ENCODE data around the gene CCN6.
"Not testable (repeated sequence)": the region's sequence is repeated elsewhere in the genome, so short reads cannot be mapped to it uniquely, and the experiment has no call there.

Gene CCN6

GRCh38 chr6:112051251-112051740 lies 2.6 kb upstream of the CCN6 start:
- not testable (repeated sequence) for DNase-seq (ENCODE audit: low spot score)

DNA sequence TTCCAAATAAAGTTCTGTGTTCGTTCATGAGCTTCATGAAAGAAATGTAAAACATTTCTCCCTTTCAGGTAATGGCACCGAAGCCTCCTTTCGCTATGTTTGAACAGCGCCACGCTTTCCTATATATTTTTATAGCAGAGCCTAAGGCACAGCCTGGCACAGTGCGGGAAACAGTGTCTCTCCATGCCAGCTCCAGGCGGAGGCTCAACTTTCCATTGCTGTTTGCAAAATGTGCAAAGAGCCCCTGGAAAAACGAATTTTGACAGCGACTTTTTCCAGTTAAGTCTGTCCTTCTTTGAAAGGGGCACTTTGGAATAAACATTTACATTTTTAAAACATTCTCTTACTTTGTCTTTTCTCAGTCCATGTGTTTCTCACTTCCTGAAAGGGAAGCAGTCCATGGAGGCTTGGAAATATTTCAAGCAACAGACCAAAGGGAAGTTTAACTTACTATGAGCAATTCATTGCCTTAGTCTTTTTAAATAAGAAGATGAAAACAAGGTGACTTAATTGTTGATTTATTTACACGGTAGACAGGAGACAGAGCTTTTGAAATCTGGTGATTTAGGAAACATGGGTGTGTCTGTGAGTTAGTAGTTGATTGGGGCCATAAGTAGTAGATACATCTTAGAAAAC lies 769 bp downstream of the CCN6 start:
- DNase-seq (ENCODE audit: low spot score): peak; percentile 16

DNA sequence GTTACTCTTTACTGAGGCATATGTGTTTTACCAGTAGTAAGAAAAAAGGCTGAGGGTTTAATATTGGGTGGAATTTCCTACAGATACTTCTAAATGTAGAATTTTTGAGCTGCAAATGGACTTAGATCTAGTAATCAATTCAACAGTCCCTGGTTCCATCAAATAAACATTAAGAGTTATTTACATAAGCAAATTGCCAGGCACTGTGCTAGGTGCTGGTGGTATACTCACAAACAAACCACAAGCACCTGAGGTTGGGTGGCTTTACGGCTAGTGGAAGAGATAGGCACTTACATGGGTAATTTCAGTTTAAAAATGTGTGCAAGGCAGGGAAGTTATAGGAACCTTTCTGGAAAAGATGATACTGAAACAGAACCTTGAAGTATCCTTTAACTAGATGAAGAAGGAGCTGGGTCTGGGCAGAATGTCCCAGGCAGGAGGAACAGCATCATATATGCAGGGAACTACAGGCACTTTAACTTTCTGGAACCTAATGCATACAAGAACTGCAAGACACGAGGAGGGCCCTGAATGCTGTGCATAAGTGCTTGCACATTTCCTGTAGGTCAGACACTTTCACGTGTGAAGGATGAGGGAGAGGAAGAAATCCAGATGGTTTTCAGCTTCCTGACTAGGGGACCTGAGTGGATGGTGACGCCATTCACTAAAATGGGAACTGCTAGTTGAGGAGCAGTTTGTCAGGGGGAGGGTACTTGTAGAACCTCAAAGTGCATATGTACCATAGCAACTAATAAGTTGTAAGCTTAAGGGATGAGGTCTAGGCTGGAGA lies 4.5 kb downstream of the CCN6 start:
- DNase-seq (ENCODE audit: low spot score): no peak

DNA sequence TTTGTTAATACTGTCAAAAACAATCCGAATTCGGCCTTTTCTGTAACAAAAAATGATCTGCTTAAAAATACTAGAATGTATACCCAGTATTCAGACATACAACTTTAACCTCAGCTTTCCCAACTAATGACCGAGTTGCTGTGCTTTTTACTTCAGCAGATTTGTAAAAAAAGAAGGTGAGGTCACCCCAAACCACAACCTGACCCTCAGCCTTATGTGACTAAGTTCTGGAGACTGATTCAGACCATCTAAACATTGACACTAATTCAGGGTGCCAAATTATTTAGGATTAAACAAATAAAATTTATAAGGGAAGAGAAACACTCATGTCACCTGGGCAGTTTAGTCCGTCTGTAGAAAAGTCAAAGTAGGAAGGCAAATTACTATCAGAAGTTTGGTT lies 7.7 kb downstream of the CCN6 start:
- peak; percentile 9 for DNase-seq (ENCODE audit: low spot score)

DNA sequence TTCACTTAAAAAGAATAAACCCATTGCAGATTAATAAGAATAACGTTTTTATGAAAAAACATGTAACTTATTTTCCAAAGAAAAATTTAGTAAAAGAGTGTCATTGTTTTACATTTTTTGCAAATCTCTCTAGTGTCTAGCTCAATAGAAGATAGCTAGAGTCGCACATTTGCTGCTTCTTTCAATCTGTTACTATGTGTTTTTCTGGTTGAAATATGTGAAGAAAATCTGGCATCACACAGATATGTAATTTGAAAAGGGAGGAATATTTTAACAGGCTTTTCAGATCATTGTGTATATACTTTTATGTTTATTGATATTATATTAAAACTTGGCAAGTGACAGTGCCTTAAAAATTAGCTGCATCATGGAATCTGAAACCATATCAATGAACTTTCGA lies 9.1 kb downstream of the CCN6 start:
- no peak for DNase-seq (ENCODE audit: low spot score)

GRCh38 chr6:112065426-112065986 lies 11.6 kb downstream of the CCN6 start:
- no peak for DNase-seq (ENCODE audit: low spot score)

DNA sequence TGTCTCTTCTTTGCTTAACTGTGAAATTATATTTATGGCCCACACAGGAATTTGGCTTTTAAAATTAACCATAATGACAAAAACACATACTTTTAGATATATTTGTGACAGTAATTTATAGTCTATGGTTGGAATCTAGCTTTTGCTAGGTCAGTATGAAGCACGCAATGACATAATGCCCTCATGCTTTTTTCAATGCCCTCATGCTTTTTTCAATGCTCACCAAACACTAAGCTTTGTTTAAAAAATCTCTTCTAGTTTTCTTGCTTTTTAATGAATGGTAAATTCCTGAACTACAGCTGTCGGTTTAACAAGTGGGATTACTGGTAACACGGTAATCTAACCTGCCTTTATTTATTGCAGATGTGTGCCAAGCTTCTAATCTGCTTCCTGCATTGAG lies 12.7 kb downstream of the CCN6 start:
- no peak for DNase-seq (ENCODE audit: low spot score)

- DNase-seq (ENCODE audit: low spot score): no peak
Measured at GRCh38 chr6:112081569-112081968, 27.7 kb downstream of the CCN6 start.

- DNase-seq (ENCODE audit: low spot score): no peak
Measured at GRCh38 chr6:112085286-112086065, 31.6 kb downstream of the CCN6 start.

DNA sequence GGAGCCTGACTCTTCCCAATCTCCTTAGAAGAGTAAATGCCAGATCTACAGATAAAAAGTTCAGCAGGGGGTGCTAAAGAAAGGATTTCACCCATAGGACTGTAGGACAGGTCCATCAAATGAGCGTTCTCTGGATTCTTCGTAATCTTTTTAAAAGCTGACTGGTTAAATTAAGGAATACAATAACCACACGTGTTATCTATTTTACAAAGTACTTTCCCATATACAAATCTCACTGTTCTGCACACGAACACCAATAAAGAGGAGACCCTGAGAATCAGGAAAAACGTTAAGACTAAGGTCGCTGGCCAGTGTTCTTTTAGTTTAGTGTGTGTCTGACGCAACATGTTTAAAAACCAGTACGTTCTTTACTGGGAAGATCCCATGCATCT lies 32.8 kb downstream of the CCN6 start:
- DNase-seq (ENCODE audit: low spot score): peak; percentile 60

- peak; percentile 93 for DNase-seq (ENCODE audit: low spot score)
Measured at GRCh38 chr6:112087136-112087911, 33.4 kb downstream of the CCN6 start, which contains the start of the genes FAM229B and TUBE1. TSS of gene FAM229B (plus strand) at chr6:112087591. CDS start at chr6:112099284, 11,693 bp downstream. TSS of gene TUBE1 (minus strand) at chr6:112087482. CDS start at chr6:112087434, 48 bp downstream.

GRCh38 chr6:112087916-112088315 lies 34.0 kb downstream of the CCN6 start:
- DNase-seq (ENCODE audit: low spot score): no peak

DNA sequence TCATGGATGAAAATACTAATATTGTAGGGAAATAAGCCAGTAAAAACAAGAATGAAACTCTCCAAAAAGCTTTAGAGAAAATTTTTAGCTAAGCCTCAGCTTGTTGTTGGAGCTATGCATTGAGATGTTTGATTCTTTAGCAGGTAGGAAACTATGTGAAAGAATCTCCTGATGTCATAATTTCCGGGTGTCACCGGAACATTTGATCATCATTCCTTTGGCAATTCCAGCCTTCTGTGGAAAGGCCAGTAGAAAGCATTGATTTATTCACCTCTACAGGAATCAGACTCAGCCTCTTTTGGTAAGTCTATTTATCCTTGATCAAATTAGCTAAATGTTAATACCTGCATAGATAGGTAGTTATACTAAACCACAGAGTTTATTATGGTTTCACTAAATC lies 43.0 kb downstream of the CCN6 start:
- DNase-seq (ENCODE audit: low spot score): no peak

- no peak for DNase-seq (ENCODE audit: low spot score)
Measured at GRCh38 chr6:112100561-112100960, 46.7 kb downstream of the CCN6 start.

DNA sequence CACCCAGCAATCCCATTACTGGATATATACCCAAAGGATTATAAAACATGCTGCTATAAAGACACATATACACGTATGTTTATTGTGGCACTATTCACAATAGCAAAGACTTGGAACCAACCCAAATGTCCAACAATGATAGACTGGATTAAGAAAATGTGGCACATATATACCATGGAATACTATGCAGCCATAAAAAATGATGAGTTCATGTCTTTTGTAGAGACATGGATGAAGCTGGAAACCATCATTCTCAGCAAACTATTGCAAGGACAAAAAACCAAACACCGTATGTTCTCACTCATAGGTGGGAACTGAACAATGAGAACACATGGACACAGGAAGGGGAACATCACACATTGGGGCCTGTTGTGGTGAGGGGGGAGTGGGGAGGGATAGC lies 52.1 kb downstream of the CCN6 start:
- DNase-seq (ENCODE audit: low spot score): not testable (repeated sequence)

DNA sequence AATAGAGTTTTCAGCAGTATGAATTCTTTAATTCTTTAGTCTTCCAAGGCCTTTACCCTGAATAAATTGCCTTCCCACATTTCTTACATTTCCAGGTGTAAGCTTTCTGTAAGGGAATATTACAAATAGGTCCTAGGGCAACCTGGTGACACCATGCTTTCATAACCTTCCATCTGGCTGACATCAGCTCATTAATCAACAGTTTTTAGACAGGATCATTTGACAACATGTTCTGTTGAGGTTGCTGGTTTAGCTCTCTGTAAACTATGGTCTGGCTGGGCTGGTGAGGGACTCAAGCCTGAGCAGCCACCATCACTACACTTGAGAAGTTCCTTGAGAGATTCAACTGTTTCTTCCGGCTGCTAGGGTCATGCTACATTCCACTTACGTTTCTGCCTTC lies 52.7 kb downstream of the CCN6 start:
- no peak for DNase-seq (ENCODE audit: low spot score)

- DNase-seq (ENCODE audit: low spot score): no peak
Measured at GRCh38 chr6:112109262-112109661, 55.4 kb downstream of the CCN6 start.

- no peak for DNase-seq (ENCODE audit: low spot score)
Measured at GRCh38 chr6:112113431-112113830, 59.5 kb downstream of the CCN6 start.

- no peak for DNase-seq (ENCODE audit: low spot score)
Measured at GRCh38 chr6:112113918-112114317, 60.0 kb downstream of the CCN6 start.

DNA sequence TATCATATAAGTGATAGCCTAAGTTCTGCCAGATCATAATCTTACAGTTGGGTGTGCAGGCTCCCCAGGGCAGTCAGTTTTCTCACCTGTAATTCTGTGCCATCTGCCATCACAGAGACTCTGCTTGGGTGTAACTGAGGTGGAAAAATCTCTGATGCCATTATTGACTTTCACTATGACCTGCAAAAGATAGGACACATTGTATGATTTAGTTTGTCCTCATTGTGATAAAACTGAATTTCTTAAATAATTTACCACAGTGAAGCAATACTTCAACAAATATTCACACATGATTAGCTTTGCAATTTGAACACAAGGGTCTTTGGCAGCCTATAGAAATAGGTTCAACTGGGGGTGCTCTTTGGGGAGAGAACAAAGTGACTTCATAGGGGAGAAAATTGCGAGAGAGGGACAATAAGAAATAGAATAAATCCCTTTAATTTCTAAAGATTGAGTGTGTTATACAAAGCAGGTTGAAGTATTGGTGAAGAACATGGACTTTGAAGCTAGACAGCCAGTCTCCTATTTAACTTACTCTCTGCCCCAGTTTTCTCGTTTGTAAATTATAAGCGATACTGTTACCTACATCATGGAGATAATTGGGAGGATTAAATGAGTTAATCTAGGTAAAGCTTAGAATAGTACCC lies 60.8 kb downstream of the CCN6 start:
- no peak for DNase-seq (ENCODE audit: low spot score)

DNA sequence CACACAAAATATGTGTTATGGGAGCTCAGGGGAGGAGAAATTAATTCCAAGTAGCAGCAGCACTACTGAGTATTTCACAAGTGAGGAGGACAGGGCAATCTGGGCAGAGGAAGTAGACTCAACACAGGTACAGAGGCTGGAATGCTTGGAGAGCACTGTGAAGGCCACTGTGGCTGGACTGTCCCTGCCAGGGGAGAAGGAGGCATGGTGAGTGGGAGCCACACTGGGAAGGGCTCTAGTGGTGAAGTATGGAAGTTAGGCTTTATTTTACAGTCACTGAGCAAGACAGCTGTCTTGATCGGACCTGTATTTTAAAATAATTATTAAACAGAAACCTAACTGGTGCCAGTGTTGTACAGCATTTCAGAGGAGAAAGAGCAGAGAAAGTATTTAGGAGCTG lies 62.3 kb downstream of the CCN6 start:
- DNase-seq (ENCODE audit: low spot score): no peak
